Spleen (tissue), 11 donors: ENCODE results near the gene MCC. TPM values are rescaled to one million over a fixed set of nuclear protein-coding genes. Genes with fewer than 3 reads are reported as not detected.

Experiments
- DNase-seq: peaks from one replicate; pipeline ENCODE4 v3.0.0-alpha.2; 2020
- H3K27ac ChIP-seq, 8 donors: fragments of 200-600 bp; sonication (generic) in 7 of 8; 1 replicate in 4 of 8; 2 replicates in 4 of 8; pipeline versions ENCODE4 v1.5.0 to v1.8.0; 2016 to 2021; ENCODE audit warnings: inconsistent platforms in 4 of 8, mild to moderate bottlenecking in 4 of 8, moderate library complexity in 1 of 8
- H3K27me3 ChIP-seq, 7 donors: fragments of 200-600 bp; sonication (generic) in 6 of 7; replicated peaks in 1 of 7; 1 replicate in 4 of 7; 2 replicates in 3 of 7; pipeline versions ENCODE4 v1.5.0 to v1.8.0; 2016 to 2021; ENCODE audit warnings: inconsistent platforms in 3 of 7, mild to moderate bottlenecking in 1 of 7
- H3K36me3 ChIP-seq, 6 donors: fragments of 200-600 bp; sonication (generic) in 5 of 6; 1 replicate in 4 of 6; 2 replicates in 2 of 6; pipeline versions ENCODE4 v1.5.0 to v1.8.0; 2016 to 2021; ENCODE audit warnings: inconsistent platforms in 2 of 6
- H3K4me1 ChIP-seq, 6 donors: fragments of 200-600 bp; sonication (generic) in 5 of 6; 1 replicate in 3 of 6; 2 replicates in 3 of 6; pipeline versions ENCODE4 v1.5.0 to v1.8.0; 2016 to 2021; ENCODE audit warnings: inconsistent platforms in 3 of 6
- H3K4me3 ChIP-seq, 8 donors: fragments of 200-600 bp; sonication (generic) in 7 of 8; 1 replicate in 4 of 8; 2 replicates in 4 of 8; pipeline versions ENCODE4 v1.5.0 to v1.8.0; 2016 to 2021; ENCODE audit warnings: inconsistent platforms in 4 of 8, mild to moderate bottlenecking in 4 of 8, moderate library complexity in 2 of 8
- H3K9me3 ChIP-seq, 8 donors: fragments of 200-600 bp; sonication (generic) in 7 of 8; 1 replicate in 4 of 8; 2 replicates in 4 of 8; pipeline versions ENCODE4 v1.5.0 to v1.8.0; 2016 to 2021; ENCODE audit warnings: inconsistent platforms in 4 of 8
- POLR2A ChIP-seq, 3 donors: fragments of 450-650 bp; IDR thresholded peaks; one replicate each; pipeline ENCODE4 v1.5.1; 2017; ENCODE audit warnings: antibody characterized with exemption in 3 of 3, mild to moderate bottlenecking in 1 of 3
- POLR2AphosphoS5 ChIP-seq, 3 donors: sonication (generic); formaldehyde crosslinking; IDR thresholded peaks; one replicate each; pipeline ENCODE4 v1.5.1; 2017; ENCODE audit warnings: antibody characterized with exemption in 3 of 3
- WGBS, 5 donors: extraction: QIAGEN DNeasy Blood & Tissue Kit in 3 of 5; methylation state at CpG; one replicate each; pipeline versions ENCODE4 v1.1.5 to v1.1.7; 2013 to 2018; 5-methylcytosine and 5-hydroxymethylcytosine counted together
- intact Hi-C: fragments of 100-400 bp; cut with DNase I; formaldehyde crosslinking; loops from one replicate; pipeline ENCODE4 v1.15.0; 2023; ENCODE audit warnings: low total_unique reads
- polyA plus RNA-seq, 3 donors: library from polyadenylated mRNA; stranded (reverse); fragments of 200-250 nt; gene quantifications; one replicate each; pipeline ENCODE4 v1.2.1, GENCODE V29; 2013
- total RNA-seq, 7 donors: library from RNA; depleted of rRNA in 3 of 7; stranded (reverse); fragments of >200 nt in 3 of 7; fragmentation: NEBNext Ultra II Directional in 4 of 7; extraction: Animal tissue kit (Norgen Biotek cat#: 25700) in 4 of 7; gene quantifications; one replicate each; pipeline versions ENCODE4 v1.1.0 to v1.2.1, GENCODE V29; 2016 to 2021
- TF ChIP-seq, protein P1 (sequence below), 11 experiments: fragments of 200-600 bp in 7 of 11; fragments of 450-650 bp in 4 of 11; sonication (generic) in 4 of 11; IDR thresholded peaks in 8 of 11; conservative IDR thresholded peaks in 3 of 11; 1 replicate in 7 of 11; 2 replicates in 4 of 11; pipeline versions ENCODE4 v1.4.0 to v1.8.0; 2016 to 2021; ENCODE audit warnings: antibody characterized with exemption in 11 of 11, inconsistent platforms in 4 of 11, mild to moderate bottlenecking in 1 of 11
- donor health status: healthy with polysubstance abuse.
- donor health status: DM: no; HTN: no; CAD: no; lungs with moderate emphysema.
- donor health status: DM: no; HTN: no; CAD: no.
- donor health status: Bipolar disorder and iron deficiency.
- donor health status: healthy.
- donor health status: DM: no; HTN: no; CAD: no.
- donor health status: DM: yes; HTN: yes; CAD: no.

The MCC gene
- total and polyA plus RNA-seq, 10 donors, result 1.3 to 32.8 (median 15.8) TPM

DNA sequence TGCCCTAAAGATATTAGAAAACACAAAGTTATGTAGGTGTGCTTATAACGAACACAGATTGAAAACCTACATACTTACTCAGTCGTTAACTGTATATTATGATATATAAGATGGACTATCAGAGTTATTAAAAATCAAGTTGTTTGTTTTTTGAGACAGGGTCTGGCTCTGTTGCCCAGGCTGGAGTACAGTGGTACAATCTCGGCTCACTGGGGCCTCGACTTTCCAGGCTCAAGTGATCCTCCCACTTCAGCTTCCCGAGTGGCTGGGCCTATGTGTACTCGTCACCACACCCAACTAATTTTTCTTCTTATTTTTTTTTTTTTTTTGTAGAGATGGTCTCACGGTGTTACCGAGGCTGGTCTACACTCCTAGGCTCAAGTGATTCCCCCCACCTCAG is 211.8 kb downstream of the MCC start:
- intact Hi-C loops, result no loop called here
- no peaks in the 10 kb centered on the region for H3K36me3 ChIP-seq
- no peaks in the 10 kb centered on the region for H3K27me3 ChIP-seq
- H3K9me3 ChIP-seq, result no peaks in the 10 kb centered on the region
- 89 to 97% (median 95%) methylated on average over 8 of the region's 8 CpGs for WGBS, 5 donors
- H3K27ac ChIP-seq, result no peak overlapping the region
- H3K4me3 ChIP-seq, result no peak overlapping the region
- H3K4me1 ChIP-seq, result peaks cover 0 to 19% (median 9%) of the 10 kb centered on the region in 6 donors
- no peak for DNase-seq
- TF ChIP-seq POLR2AphosphoS5 (IDR thresholded peaks at IDR 0.05) (no peak), POLR2A (IDR thresholded peaks at IDR 0.05) (no peak)
- TF ChIP-seq, protein P1, sequence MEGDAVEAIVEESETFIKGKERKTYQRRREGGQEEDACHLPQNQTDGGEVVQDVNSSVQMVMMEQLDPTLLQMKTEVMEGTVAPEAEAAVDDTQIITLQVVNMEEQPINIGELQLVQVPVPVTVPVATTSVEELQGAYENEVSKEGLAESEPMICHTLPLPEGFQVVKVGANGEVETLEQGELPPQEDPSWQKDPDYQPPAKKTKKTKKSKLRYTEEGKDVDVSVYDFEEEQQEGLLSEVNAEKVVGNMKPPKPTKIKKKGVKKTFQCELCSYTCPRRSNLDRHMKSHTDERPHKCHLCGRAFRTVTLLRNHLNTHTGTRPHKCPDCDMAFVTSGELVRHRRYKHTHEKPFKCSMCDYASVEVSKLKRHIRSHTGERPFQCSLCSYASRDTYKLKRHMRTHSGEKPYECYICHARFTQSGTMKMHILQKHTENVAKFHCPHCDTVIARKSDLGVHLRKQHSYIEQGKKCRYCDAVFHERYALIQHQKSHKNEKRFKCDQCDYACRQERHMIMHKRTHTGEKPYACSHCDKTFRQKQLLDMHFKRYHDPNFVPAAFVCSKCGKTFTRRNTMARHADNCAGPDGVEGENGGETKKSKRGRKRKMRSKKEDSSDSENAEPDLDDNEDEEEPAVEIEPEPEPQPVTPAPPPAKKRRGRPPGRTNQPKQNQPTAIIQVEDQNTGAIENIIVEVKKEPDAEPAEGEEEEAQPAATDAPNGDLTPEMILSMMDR (IDR thresholded peaks at IDR 0.05 in 8 of 11, conservative IDR thresholded peaks at IDR 0.05 in 3 of 11), result no peak

DNA sequence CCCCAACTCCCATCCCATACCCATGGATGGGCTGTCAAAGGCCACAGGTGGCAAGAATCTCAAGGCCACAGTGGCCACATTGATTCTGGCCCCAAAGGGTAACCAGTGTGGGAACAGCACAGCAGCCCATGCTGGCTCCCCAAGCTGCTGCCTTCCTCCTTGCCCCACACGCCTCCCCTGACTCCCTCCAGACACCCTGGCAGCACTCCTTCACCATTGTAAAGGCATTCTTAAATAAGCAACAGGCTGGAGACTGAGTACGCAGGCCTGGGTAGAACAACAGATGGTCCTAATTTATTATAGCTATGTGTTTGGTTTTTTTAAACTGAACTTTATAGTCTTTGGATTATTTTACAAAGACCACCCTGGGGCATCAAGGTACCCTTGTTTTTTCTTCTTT is 212.3 kb downstream of the MCC start:
- no peaks in the 10 kb centered on the region for H3K36me3 ChIP-seq
- 88 to 100% (median 97%) methylated on average over 2 of the region's 2 CpGs for WGBS, 5 donors
- intact Hi-C loops, result no loop called here
- no peak for DNase-seq
- no peak overlapping the region for H3K27ac ChIP-seq
- peaks cover 0 to 19% (median 10%) of the 10 kb centered on the region in 6 donors for H3K4me1 ChIP-seq
- H3K9me3 ChIP-seq, result no peaks in the 10 kb centered on the region
- H3K4me3 ChIP-seq, result no peak overlapping the region
- no peaks in the 10 kb centered on the region for H3K27me3 ChIP-seq
- TF ChIP-seq POLR2AphosphoS5 (IDR thresholded peaks at IDR 0.05) (no peak), POLR2A (IDR thresholded peaks at IDR 0.05) (no peak)
- TF ChIP-seq, protein P1 (IDR thresholded peaks at IDR 0.05 in 8 of 11, conservative IDR thresholded peaks at IDR 0.05 in 3 of 11), result no peak

DNA sequence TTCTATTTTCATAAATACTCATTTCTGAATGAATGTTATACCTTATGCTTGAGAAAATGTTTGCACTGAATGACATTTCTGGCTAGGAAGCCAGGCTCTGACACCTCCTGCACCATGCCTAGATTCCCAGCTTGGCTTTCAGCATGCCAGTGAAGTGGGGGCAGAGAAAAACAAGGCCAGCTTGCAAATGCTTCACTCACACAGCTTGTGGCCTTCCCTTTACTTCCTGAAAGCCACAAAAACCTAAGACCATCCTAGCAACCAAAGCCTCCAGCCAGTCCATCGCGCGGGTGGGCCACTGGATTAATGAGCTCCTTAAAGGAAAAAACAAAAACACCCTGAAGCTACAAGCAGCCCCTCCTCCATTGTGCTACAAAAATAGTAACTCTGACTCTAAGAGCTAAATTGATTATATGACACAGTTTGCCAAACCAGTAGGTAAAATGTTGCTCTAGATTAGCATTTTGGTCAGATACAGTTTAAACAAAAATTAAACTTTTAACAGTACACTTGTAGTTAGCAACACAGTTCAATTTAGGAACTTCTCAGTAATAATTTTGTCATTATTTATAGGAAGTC is 213.3 kb downstream of the MCC start:
- no peak overlapping the region for H3K4me3 ChIP-seq

DNA sequence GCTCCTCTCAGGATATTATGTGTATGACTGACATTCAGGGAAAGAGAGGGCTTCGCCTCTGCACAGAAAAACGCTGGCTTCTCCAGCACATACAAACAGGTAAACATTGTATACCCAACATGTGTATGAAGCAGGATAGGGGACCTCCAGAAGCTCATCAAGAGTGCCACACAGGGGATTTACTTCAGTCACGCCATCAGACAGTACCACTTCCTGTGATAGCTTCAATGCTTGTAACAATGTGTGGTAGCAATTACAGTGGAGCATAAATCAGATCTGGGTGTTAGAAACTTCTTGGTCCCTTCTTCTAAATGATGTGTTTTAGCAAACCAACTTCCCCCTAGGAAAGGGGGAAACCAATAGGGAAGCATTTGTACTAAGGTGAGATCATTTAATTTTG is 214.3 kb downstream of the MCC start:
- WGBS, 5 donors, result 69 to 81% (median 79%) methylated on average over 3 of the region's 3 CpGs
- intact Hi-C loops, result no loop called here
- TF ChIP-seq, protein P1 (IDR thresholded peaks at IDR 0.05 in 8 of 11, conservative IDR thresholded peaks at IDR 0.05 in 3 of 11), result no peak
- TF ChIP-seq POLR2A (IDR thresholded peaks at IDR 0.05) (no peak), POLR2AphosphoS5 (IDR thresholded peaks at IDR 0.05) (no peak)
- H3K36me3 ChIP-seq, result no peaks in the 10 kb centered on the region
- H3K27ac ChIP-seq, result no peak overlapping the region
- H3K9me3 ChIP-seq, result no peaks in the 10 kb centered on the region
- no peak overlapping the region for H3K4me3 ChIP-seq
- no peaks in the 10 kb centered on the region for H3K27me3 ChIP-seq
- DNase-seq, result no peak
- peaks cover 0 to 26% (median 10%) of the 10 kb centered on the region in 6 donors for H3K4me1 ChIP-seq

More for the DNA sequence above, 213.3 kb downstream of the MCC start:
- Histone ChIP-seq H3K27me3 (no peaks in the 10 kb centered on the region), H3K9me3 (no peaks in the 10 kb centered on the region), H3K4me1 (peaks cover 0 to 26% (median 10%) of the 10 kb centered on the region in 6 donors), H3K36me3 (no peaks in the 10 kb centered on the region), H3K27ac (no peak overlapping the region)
- WGBS, 5 donors, result 73 to 94% (median 75%) methylated on average over 3 of the region's 3 CpGs
- no peak for DNase-seq
- intact Hi-C loops, result no loop called here
- TF ChIP-seq, protein P1 (IDR thresholded peaks at IDR 0.05 in 8 of 11, conservative IDR thresholded peaks at IDR 0.05 in 3 of 11), result no peak
- TF ChIP-seq POLR2AphosphoS5 (IDR thresholded peaks at IDR 0.05), result no peak
- no peak for TF ChIP-seq POLR2A (IDR thresholded peaks at IDR 0.05)
